HepG2 (cell line): ENCODE data around the gene MORN1. TPM values are rescaled to one million over a fixed set of nuclear protein-coding genes. Genes with fewer than 3 reads are reported as not detected.

Experiments used
- EP300 ChIP-seq, 3 experiments: sonication (generic) in 1 of 3; formaldehyde crosslinking in 1 of 3; IDR thresholded peaks; 2 replicates each; pipeline versions ENCODE4 v1.5.1 to v1.6.1; 2011 to 2020; ENCODE audit warnings: low read depth in 2 of 3, low read length in 2 of 3, borderline replicate concordance in 1 of 3, improper control_type of control experiment in 1 of 3, mild to moderate bottlenecking in 1 of 3, missing genetic modification reagents in 1 of 3, moderate library complexity in 1 of 3
- FOXO1 ChIP-seq: sonication (generic); formaldehyde crosslinking; IDR thresholded peaks from 2 replicates; pipeline ENCODE4 v1.4.0; 2020; ENCODE audit warnings: missing genetic modification reagents
- JUNB ChIP-seq: sonication (generic); formaldehyde crosslinking; IDR thresholded peaks from 2 replicates; pipeline ENCODE4 v1.8.0; 2022; ENCODE audit warnings: missing genetic modification reagents, mild to moderate bottlenecking, borderline replicate concordance
- KLF9 ChIP-seq: IDR thresholded peaks from 2 replicates; pipeline ENCODE4 v1.6.1; 2016; ENCODE audit warnings: low read depth
- MAFG ChIP-seq: sonication (generic); formaldehyde crosslinking; IDR thresholded peaks from 2 replicates; pipeline ENCODE4 v1.5.1; 2020; ENCODE audit warnings: mild to moderate bottlenecking, missing genetic modification reagents
- MBD4 ChIP-seq: IDR thresholded peaks from 2 replicates; pipeline ENCODE4 v1.6.1; 2012; ENCODE audit warnings: low read length, inconsistent platforms, borderline replicate concordance
- MEIS2 ChIP-seq: sonication (generic); formaldehyde crosslinking; IDR thresholded peaks from 2 replicates; pipeline ENCODE4 v1.9.0; 2021; ENCODE audit warnings: mild to moderate bottlenecking, missing genetic modification reagents
- NRL ChIP-seq: sonication (generic); formaldehyde crosslinking; IDR thresholded peaks from 2 replicates; pipeline ENCODE4 v1.5.0; 2020; ENCODE audit warnings: missing genetic modification reagents, mild to moderate bottlenecking, moderate library complexity, borderline replicate concordance
- PHB2 ChIP-seq: fragments of 450-650 bp; IDR thresholded peaks from 2 replicates; pipeline ENCODE4 v1.6.1; 2018; ENCODE audit not compliant: partially characterized antibody
- RELA ChIP-seq: sonication (generic); formaldehyde crosslinking; IDR thresholded peaks from 2 replicates; pipeline ENCODE4 v1.4.0; 2020; ENCODE audit warnings: missing genetic modification reagents
- SAFB2 ChIP-seq: sonication (generic); formaldehyde crosslinking; IDR thresholded peaks from 2 replicates; pipeline ENCODE4 v1.5.1; 2020; ENCODE audit warnings: missing genetic modification reagents, low read depth, mild to moderate bottlenecking, borderline replicate concordance
- SIX1 ChIP-seq: sonication (generic); formaldehyde crosslinking; IDR thresholded peaks from 2 replicates; pipeline ENCODE4 v1.4.0; 2020; ENCODE audit warnings: missing genetic modification reagents, borderline replicate concordance
- U2AF1 ChIP-seq: fragments of 200-400 bp; formaldehyde crosslinking; optimal IDR thresholded peaks from 2 replicates; pipeline ENCODE3; 2017; ENCODE audit warnings: mild to moderate bottlenecking, low read depth, low read length
- ZC3H4 ChIP-seq: sonication (generic); formaldehyde crosslinking; IDR thresholded peaks from 2 replicates; pipeline ENCODE4 v1.4.0; 2020; ENCODE audit warnings: missing genetic modification reagents, borderline replicate concordance
- ZFYVE20 ChIP-seq: sonication (generic); formaldehyde crosslinking; IDR thresholded peaks from 2 replicates; pipeline ENCODE4 v1.8.0; 2023; ENCODE audit warnings: low read depth, mild to moderate bottlenecking, moderate library complexity, missing genetic modification reagents, borderline replicate concordance
- ZNF10 ChIP-seq: sonication (generic); formaldehyde crosslinking; IDR thresholded peaks from 2 replicates; pipeline ENCODE4 v1.4.0; 2020; ENCODE audit warnings: mild to moderate bottlenecking, low read depth, missing genetic modification reagents, borderline replicate concordance
- ZNF205 ChIP-seq: IDR thresholded peaks from 2 replicates; pipeline ENCODE4 v1.6.1; 2018; ENCODE audit warnings: missing biosample characterization, missing genetic modification reagents
- ZNF263 ChIP-seq: sonication (generic); formaldehyde crosslinking; IDR thresholded peaks from 2 replicates; pipeline ENCODE4 v1.4.0; 2020; ENCODE audit warnings: missing genetic modification reagents
- ZNF546 ChIP-seq: sonication (generic); formaldehyde crosslinking; conservative IDR thresholded peaks from 2 replicates; pipeline ENCODE4 v1.8.1; 2023; ENCODE audit warnings: mild to moderate bottlenecking, missing genetic modification reagents
- ZNF570 ChIP-seq: sonication (generic); formaldehyde crosslinking; IDR thresholded peaks from 2 replicates; pipeline ENCODE4 v1.4.0; 2020; ENCODE audit warnings: mild to moderate bottlenecking, missing genetic modification reagents, borderline replicate concordance
- ZNF674 ChIP-seq: sonication (generic); formaldehyde crosslinking; IDR thresholded peaks from 2 replicates; pipeline ENCODE4 v1.5.0; 2020; ENCODE audit warnings: low read depth, mild to moderate bottlenecking, missing genetic modification reagents
- ZNF761 ChIP-seq: sonication (generic); formaldehyde crosslinking; conservative IDR thresholded peaks from 2 replicates; pipeline ENCODE4 v1.4.0; 2020; ENCODE audit warnings: mild to moderate bottlenecking, missing genetic modification reagents
- ZNF773 ChIP-seq: sonication (generic); formaldehyde crosslinking; IDR thresholded peaks from 2 replicates; pipeline ENCODE4 v1.4.0; 2020; ENCODE audit warnings: missing genetic modification reagents, borderline replicate concordance
- ZNF788 ChIP-seq: sonication (generic); formaldehyde crosslinking; IDR thresholded peaks from 2 replicates; pipeline ENCODE4 v1.5.0; 2020; ENCODE audit warnings: mild to moderate bottlenecking, missing genetic modification reagents, borderline replicate concordance
- ZNF841 ChIP-seq: sonication (generic); formaldehyde crosslinking; IDR thresholded peaks from 2 replicates; pipeline ENCODE4 v1.8.1; 2023; ENCODE audit warnings: missing genetic modification reagents, borderline replicate concordance
- ZSCAN12 ChIP-seq: sonication (generic); formaldehyde crosslinking; IDR thresholded peaks from 2 replicates; pipeline ENCODE4 v1.9.0; 2021; ENCODE audit warnings: mild to moderate bottlenecking, missing genetic modification reagents
- ZSCAN22 ChIP-seq: sonication (generic); formaldehyde crosslinking; IDR thresholded peaks from 2 replicates; pipeline ENCODE4 v1.4.0; 2020; ENCODE audit warnings: mild to moderate bottlenecking, missing genetic modification reagents
- polyA plus RNA-seq, 8 experiments: library from polyadenylated mRNA; depleted of rRNA in 3 of 8; stranded (reverse) in 7 of 8; unstranded in 1 of 8; fragments of >200 nt; fragmentation: Illumina TruSeq in 4 of 8; extraction: Trizol in 4 of 8; gene quantifications; 2 replicates each; pipeline versions ENCODE4 v1.2.1 to v1.2.3, GENCODE V29; 2011 to 2016; ENCODE audit warnings: low read depth in 4 of 8, missing spikeins in 1 of 8, mixed read lengths in 1 of 8; ENCODE audit not compliant: insufficient read depth in 1 of 8
- total RNA-seq, 5 experiments: library from RNA; depleted of rRNA; stranded (reverse); fragments of >200 nt; fragmentation: Illumina TruSeq; extraction: Trizol; gene quantifications; 2 replicates each; pipeline ENCODE4 v1.2.3, GENCODE V29; 2016; ENCODE audit warnings: low read depth in 1 of 5
- TF ChIP-seq, protein P1 (sequence below): sonication (generic); formaldehyde crosslinking; IDR thresholded peaks from 2 replicates; pipeline ENCODE4 v1.4.0; 2020; ENCODE audit warnings: missing genetic modification reagents; ENCODE audit errors: not compliant biosample characterization
- TF ChIP-seq, protein P2 (sequence below): sonication (generic); formaldehyde crosslinking; IDR thresholded peaks from 2 replicates; pipeline ENCODE4 v1.4.0; 2020; ENCODE audit warnings: mild to moderate bottlenecking, missing genetic modification reagents

MORN1 gene
- total and polyA plus RNA-seq, 2 of the 13 experiments (the other 11 are each of a cell fraction or from before 2014, with no cell fraction given): 3.1 to 6.5 TPM

DNA sequence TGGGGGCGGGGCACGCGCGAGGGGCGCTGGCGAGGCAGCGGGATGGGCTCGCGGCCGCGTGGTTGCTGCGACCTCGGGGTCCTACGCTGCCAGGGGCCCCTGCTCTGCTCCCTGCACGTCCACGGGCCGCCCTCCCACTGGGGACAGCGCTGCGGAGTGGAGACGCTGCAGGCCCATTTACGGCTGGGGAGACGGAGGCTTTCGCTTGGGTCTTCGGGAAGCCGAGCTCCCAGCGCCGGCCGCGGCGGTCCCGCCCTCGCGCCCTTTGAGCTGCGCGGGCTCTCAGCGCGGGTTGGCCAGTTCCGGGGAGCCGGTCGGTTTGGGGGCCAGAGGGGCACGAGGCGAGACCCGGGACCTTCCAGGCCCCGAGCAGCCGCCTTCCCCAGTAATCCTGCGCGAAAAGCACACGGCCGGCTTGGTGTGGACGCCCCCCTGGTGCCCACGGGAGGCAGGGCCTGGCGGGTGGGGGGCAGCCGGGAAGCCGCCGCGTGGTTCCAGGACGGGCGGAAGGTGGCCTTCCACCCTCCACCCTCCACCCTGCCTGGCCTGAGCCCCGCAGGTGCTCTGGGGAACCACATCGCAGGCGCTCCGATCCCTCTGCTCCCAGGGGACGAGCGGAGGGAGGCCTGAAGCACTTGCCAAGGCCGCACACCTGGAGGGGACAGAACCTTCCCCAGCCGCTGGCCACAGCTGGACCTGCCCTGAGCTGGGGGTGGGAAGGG, 21.6 kb upstream of the MORN1 start (continued):
- TF ChIP-seq, protein P1, sequence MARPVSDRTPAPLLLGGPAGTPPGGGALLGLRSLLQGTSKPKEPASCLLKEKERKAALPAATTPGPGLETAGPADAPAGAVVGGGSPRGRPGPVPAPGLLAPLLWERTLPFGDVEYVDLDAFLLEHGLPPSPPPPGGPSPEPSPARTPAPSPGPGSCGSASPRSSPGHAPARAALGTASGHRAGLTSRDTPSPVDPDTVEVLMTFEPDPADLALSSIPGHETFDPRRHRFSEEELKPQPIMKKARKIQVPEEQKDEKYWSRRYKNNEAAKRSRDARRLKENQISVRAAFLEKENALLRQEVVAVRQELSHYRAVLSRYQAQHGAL (CRISPR knock-in tag): peak; percentile 34
- no peak for TF ChIP-seq RELA (CRISPR knock-in tag)
- TF ChIP-seq ZFYVE20 (CRISPR knock-in tag): peak; percentile 68; the same call in 1 of the 2 replicates
- peak; percentile 49 for TF ChIP-seq ZC3H4 (CRISPR knock-in tag)
- TF ChIP-seq SAFB2 (CRISPR knock-in tag): no peak; the same call in 1 of the 2 replicates
- peak; percentile 46; the same call in 1 of the 2 replicates for TF ChIP-seq MEIS2 (CRISPR knock-in tag)
- peak; percentile 70; the same call in 1 of the 2 replicates for TF ChIP-seq ZNF788
- TF ChIP-seq ZSCAN12: peak; percentile 78; the same call in 1 of the 2 replicates
- peak; percentile 49; the same call in 1 of the 2 replicates for TF ChIP-seq ZNF674 (CRISPR knock-in tag)
- peak; percentile 64; the same call in 1 of the 2 replicates for TF ChIP-seq NRL
- TF ChIP-seq SIX1: no peak
- TF ChIP-seq ZNF570: no peak
- 0 out of 2 replicates have a peak, but pooled peaks have one; percentile 39 for TF ChIP-seq ZNF773 (CRISPR knock-in tag)
- peak; percentile 38; the same call in 1 of the 2 replicates for TF ChIP-seq ZNF761 (CRISPR knock-in tag)
- no peak for TF ChIP-seq ZNF263
- no peak for TF ChIP-seq EP300 (IDR thresholded peaks at IDR 0.05; ENCODE audit: low read depth in 2 of 2, low read length in 2 of 2)
- no peak for TF ChIP-seq EP300 (CRISPR knock-in tag; IDR thresholded peaks at IDR 0.05; ENCODE audit: borderline replicate concordance)
- no peak for TF ChIP-seq ZNF10 (CRISPR knock-in tag)
- no peak for TF ChIP-seq U2AF1
- no peak for TF ChIP-seq FOXO1
- TF ChIP-seq, protein P2, sequence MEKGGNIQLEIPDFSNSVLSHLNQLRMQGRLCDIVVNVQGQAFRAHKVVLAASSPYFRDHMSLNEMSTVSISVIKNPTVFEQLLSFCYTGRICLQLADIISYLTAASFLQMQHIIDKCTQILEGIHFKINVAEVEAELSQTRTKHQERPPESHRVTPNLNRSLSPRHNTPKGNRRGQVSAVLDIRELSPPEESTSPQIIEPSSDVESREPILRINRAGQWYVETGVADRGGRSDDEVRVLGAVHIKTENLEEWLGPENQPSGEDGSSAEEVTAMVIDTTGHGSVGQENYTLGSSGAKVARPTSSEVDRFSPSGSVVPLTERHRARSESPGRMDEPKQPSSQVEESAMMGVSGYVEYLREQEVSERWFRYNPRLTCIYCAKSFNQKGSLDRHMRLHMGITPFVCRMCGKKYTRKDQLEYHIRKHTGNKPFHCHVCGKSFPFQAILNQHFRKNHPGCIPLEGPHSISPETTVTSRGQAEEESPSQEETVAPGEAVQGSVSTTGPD (CRISPR knock-in tag): no peak
- TF ChIP-seq ZNF205 (CRISPR knock-in tag): no peak
- no peak; the same call in 1 of the 2 replicates for TF ChIP-seq ZNF841
- TF ChIP-seq MAFG: no peak
- no peak for TF ChIP-seq MBD4
- TF ChIP-seq JUNB (CRISPR knock-in tag): no peak
- TF ChIP-seq KLF9 (CRISPR knock-in tag): no peak
- TF ChIP-seq PHB2: no peak
- TF ChIP-seq ZNF546 (CRISPR knock-in tag): no peak; the same call in 1 of the 2 replicates
- no peak for TF ChIP-seq ZSCAN22 (CRISPR knock-in tag)
